GM18505 (cell line): ENCODE data around the gene PTPN6.

ENCODE experiments used
- ATAC-seq: cut with Tn5 transposase; IDR thresholded peaks from one replicate; pipeline ENCODE4 v1.9.1; 2021; ENCODE audit not compliant: unreplicated experiment
- POLR2A ChIP-seq: IDR thresholded peaks from 4 replicates; pipeline ENCODE4 v1.6.1; 2011; ENCODE audit warnings: borderline replicate concordance; ENCODE audit not compliant: insufficient read depth, insufficient read length; ENCODE audit errors: extremely low read depth

PTPN6 gene

DNA sequence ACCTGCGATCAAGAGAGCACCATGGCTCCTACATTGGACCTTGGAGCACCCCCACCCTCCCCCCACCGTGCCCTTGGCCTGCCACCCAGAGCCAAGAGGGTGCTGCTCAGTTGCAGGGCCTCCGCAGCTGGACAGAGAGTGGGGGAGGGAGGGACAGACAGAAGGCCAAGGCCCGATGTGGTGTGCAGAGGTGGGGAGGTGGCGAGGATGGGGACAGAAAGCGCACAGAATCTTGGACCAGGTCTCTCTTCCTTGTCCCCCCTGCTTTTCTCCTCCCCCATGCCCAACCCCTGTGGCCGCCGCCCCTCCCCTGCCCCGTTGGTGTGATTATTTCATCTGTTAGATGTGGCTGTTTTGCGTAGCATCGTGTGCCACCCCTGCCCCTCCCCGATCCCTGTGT lies 9.4 kb upstream of the PTPN6 start:
- no peak for ATAC-seq
- TF ChIP-seq POLR2A: peak; percentile 14

DNA sequence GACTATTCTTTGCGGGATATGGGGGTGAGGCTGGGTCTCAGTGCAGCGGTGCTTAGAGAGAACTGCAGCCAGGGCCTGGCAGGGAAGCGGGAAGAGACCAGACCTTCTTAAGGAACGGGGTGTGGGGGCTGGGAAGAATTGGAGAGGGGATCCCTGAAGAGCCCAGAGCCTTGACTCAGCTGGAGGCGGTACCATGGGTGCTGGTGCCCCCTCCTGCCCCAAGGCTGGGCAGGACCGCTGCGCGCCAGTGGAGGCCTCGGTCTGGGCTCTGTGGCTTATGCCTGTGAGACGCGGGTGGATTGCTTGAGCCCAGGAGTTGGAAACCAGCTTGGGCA lies 8.9 kb upstream of the PTPN6 start:
- no peak for TF ChIP-seq POLR2A
- no peak for ATAC-seq

DNA sequence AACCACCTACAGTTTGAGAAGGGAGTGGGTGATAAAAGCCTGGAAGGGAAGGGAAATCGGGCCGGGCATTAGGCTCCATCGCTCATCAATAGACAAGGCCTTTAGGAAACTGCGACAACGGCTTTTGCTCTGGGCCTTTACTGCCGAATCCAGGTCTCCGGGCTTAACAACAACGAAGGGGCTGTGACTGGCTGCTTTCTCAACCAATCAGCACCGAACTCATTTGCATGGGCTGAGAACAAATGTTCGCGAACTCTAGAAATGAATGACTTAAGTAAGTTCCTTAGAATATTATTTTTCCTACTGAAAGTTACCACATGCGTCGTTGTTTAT lies 7.8 kb upstream of the PTPN6 start:
- ATAC-seq: peak; percentile 19

DNA sequence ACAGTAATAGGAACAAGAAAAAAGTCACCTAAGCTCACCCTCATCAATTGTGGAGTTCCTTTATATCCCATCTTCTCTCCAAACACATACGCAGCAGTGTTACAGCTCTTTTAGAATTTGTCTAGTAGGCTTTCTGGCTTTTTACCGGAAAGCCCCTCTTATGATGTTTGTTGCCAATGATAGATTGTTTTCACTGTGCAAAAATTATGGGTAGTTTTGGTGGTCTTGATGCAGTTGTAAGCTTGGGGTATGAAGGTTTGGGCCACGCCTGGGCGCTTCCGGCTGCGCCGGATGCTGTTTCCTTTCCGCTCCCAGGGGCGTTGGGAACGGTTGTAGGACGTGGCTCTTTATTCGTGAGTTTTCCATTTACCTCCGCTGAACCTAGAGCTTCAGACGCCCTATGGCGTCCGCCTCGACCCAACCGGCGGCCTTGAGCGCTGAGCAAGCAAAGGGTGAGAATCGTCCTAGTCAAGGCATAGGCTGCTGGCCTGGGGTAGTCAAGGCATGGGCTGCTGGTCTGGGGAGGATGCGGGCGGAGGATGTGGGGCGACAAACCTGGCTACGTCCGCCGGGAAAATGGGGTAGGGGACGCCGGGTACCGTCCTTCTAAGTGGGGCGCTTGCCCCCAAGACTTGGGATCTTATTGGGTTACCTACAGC lies 7.3 kb upstream of the PTPN6 start, which contains the start of the genes C12orf57 and RNU7-1:
C12orf57 (plus strand) TSS at position 301 of the 659 bp plus-strand sequence; CDS start at position 401, 100 bp downstream.
RNU7-1 (plus strand) TSS at position 95 of the 659 bp plus-strand sequence.
- TF ChIP-seq POLR2A: peak; percentile 99
- ATAC-seq: peak; percentile 32

More for the DNA sequence above, 7.8 kb upstream of the PTPN6 start:
- no peak for TF ChIP-seq POLR2A

DNA sequence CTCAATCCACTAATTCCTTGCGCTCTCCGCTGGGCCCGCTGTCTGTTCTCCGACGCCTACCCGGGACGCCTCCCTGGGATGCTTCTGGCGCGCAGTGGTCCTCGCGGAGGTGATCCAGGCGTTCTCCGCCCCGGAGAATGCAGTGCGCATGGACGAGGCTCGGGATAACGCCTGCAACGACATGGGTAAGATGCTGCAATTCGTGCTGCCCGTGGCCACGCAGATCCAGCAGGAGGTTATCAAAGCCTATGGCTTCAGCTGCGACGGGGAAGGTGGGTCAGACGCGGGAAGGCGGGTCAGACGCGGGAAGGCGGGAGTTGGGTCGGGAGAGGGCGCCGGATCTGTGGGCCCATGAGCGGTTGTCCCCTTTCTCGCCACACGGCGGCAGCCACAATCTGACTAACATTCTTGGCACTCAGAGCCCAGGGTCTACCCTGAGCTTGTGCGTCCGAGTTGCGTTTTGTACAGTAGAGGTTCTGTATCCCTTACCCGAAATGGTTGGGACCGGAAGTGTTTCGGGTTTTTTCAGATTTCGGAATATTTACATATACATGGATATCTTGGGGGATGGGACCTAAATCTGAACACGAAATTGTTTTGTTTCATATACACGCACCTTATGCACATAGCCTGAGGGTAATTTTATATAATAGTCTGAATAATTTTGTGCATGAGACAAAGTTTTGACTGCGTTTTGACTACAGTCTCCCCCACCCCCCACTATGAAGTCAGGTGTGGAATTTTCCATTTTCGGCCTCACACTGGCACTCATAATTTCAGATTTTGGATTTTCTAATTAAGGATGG lies 6.6 kb upstream of the PTPN6 start:
- peak; percentile 37 for ATAC-seq
- no peak for TF ChIP-seq POLR2A

DNA sequence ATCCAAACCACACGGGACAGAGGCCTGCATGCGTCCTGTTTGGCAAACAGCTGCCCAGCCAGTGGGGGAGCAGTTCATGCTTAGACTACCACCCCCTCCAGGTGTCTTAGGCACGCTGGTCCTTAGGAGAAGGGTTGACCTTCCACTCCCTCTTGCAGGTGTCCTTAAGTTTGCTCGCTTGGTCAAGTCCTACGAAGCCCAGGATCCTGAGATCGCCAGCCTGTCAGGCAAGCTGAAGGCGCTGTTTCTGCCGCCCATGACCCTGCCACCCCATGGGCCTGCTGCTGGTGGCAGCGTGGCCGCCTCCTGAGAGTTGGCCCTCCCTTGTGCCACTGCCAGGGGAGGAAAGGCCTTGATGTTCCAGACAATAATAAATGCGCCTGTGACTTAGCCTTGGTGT lies 5.5 kb upstream of the PTPN6 start:
- no peak for ATAC-seq
- TF ChIP-seq POLR2A: no peak

DNA sequence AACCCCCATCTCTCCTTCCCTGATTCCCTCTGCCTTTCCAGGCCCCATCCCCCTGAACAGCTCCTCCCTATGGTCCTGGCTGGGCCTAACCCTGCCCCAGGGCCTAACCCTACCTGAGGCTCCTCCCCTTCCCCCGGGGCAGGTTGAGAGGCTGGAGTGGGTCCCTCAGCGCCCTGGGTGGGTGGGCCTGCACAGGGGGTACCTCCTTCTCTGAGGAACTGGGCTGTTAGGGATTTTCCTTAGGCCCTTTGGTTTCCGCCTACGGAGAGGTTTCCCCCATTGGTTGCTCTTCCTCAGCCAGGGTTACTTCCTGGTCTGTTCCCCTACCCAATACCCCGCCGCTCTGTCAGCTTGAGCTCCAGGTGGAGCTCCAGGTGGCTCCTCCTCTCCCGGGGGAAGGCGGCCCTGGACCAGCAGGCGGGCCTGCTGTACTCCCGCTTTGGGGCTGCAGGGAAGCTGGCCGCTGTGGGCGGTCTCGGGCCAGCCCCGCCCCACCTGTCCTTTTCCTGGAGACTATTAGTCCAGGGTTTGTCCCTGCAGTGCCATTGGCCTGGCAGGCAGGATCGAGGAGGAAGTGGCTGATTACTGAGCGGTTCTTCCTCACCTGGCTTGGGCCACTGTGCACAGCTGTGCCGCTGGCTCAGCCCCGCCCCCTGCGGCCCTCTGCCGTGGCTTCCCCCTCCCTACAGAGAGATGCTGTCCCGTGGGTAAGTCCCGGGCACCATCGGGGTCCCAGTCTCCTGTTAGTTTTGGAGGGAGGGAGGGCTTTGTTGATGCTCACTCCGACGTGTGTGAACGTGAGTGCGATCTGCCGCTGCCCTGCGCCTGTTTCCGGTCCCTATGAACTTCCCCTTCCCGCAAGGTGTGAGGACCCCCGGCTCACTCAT lies 4.9 kb upstream of the PTPN6 start:
- peak; percentile 18 for ATAC-seq
- no peak for TF ChIP-seq POLR2A

DNA sequence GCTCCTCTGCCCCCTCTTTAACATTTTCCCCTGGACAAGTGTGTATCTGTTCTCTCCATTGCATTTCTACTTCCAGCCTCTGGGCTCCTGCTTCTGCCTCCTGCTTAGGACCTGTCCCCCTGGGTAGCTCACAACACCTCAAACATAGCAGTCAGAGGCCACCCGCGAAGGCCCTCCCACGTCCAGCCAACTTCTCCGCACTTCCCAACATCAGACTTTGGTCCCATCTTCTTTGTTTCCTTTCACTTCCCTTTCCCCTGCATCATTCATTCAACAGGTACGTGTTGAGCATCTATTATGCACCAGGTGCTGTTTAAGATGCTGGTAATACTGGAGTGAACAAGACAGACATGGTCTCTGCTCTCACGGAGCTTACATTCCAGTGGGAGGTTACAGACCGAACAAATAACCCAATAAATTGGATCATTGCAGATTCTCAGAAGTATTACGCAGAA lies 4.2 kb upstream of the PTPN6 start:
- no peak for ATAC-seq
- TF ChIP-seq POLR2A: no peak

DNA sequence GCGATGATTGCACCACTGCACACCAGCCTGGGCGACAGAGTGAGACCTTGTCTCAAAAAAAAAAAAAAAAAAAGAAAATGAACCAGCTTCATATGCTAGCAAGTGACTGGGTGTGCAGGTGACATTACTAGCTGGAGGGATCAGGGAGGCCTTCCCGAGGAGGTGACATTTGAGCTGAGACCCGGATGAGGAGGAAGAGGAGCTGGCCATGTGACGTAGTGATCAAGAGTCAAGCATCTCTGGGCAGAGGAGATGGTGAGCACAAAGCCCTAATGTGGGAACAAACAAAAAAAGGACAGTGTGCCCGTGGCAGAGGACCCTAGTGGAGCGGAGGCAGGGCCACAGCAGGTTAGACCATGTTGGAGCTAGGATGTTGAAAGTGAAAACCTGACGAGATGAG lies 3.5 kb upstream of the PTPN6 start:
- no peak for TF ChIP-seq POLR2A
- no peak for ATAC-seq

DNA sequence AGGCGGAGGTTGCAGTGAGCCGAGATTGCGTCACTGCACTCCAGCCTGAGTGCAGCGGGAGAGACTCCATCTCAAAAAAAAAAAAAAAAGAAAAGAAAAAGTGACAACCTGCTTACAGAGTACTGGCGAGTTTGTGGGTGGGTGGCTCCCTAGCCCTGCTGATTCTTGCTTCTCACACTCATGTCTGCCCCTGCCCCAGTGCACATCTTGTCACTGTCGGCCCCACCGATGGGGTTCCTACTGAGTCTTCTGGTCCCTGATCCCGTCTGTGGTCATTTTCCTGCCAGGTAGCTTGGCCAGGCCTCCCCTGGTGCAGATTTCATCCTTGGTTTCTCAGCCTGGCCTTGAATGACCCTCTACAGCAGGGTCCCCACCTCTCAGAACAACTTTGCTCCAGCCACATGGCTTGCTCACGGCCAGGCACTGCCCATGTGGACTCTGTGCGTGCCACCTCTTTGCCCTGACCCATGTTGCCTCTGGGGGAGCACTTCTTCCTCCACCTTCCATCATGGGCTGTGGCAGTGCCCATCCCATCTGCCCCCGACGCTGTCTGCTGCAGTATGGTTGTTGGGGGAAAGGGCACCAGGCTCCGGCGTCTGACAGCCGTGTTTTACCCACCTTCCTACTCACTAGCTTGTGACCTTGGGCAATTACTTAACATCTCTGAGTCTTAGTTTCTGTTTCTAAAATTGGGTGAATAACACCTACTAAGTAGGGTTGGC lies 2.1 kb upstream of the PTPN6 start:
- TF ChIP-seq POLR2A: peak; percentile 33
- ATAC-seq: no peak

DNA sequence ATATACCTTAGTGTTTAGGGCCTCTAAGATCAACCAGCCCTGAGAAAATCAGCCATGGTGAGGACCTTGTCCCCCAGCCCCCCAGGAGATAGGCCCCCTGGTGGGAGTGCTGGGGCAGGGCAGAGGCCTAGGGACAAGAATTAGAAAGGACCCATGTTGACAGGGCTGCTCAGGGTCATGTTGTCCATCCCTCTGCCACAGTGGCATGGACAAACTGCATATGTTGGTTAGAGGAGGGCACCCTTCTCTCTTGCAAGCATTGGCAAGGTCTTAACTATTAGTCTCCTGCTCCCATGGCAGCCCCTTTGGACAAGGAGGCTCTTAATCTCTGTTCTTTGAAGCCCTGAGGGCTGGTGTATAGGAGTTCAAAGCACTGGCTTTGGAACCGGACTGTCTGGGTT lies 755 bp upstream of the PTPN6 start:
- no peak for TF ChIP-seq POLR2A
- ATAC-seq: no peak

DNA sequence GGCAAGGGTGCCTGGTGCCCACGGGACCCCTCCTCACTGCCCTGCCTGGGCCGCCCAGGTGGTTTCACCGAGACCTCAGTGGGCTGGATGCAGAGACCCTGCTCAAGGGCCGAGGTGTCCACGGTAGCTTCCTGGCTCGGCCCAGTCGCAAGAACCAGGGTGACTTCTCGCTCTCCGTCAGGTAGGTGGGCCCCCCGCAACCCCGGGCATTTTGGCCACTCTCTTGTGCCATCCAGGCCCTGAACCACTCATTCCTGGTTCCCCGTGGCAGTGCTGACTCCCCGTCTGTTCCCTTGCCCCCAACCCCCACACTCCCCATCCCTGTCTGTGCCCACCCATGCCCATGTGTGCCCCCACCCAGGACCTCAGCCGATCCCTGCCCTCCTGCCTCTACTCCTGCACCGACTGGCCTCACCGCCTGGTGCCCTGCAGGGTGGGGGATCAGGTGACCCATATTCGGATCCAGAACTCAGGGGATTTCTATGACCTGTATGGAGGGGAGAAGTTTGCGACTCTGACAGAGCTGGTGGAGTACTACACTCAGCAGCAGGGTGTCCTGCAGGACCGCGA lies 480 bp downstream of the PTPN6 start:
- no peak for ATAC-seq
- peak; percentile 8 for TF ChIP-seq POLR2A
